Hepatocyte (in vitro differentiated cells): ENCODE measurements around the gene SNAP29. TPM values are rescaled to one million over a fixed set of nuclear protein-coding genes. Genes with fewer than 3 reads are reported as not detected.
A peak's percentile ranks its signal among the peaks of the same experiment; 100 is the strongest.

Source experiments
- DNase-seq: peaks from one replicate; pipeline ENCODE4 v3.0.0-alpha.2; 2016; ENCODE audit warnings: low spot score
- H2AFZ ChIP-seq: fragments of 200-600 bp; sonication (generic); 2 replicates; pipeline ENCODE4 v1.6.0; 2016; ENCODE audit warnings: antibody characterized with exemption, mild to moderate bottlenecking
- H3K27ac ChIP-seq: fragments of 200-600 bp; sonication (generic); 2 replicates; pipeline ENCODE4 v1.5.1; 2016; ENCODE audit warnings: mild to moderate bottlenecking
- H3K27me3 ChIP-seq: fragments of 200-600 bp; sonication (generic); 2 replicates; pipeline ENCODE4 v1.6.1; 2016
- H3K36me3 ChIP-seq: fragments of 200-600 bp; sonication (generic); replicated peaks from 2 replicates; pipeline ENCODE4 v1.5.1; 2016; ENCODE audit warnings: low read depth; ENCODE audit not compliant: insufficient read depth
- H3K4me1 ChIP-seq: fragments of 200-600 bp; sonication (generic); 2 replicates; pipeline ENCODE4 v1.5.1; 2016; ENCODE audit warnings: mild to moderate bottlenecking, moderate library complexity; ENCODE audit not compliant: insufficient read depth
- H3K4me2 ChIP-seq: fragments of 200-600 bp; sonication (generic); 2 replicates; pipeline ENCODE4 v1.6.0; 2016
- H3K4me3 ChIP-seq: fragments of 200-600 bp; sonication (generic); 2 replicates; pipeline ENCODE4 v1.5.1; 2016; ENCODE audit warnings: mild to moderate bottlenecking
- H3K79me2 ChIP-seq: fragments of 200-600 bp; sonication (generic); 2 replicates; pipeline ENCODE4 v1.6.0; 2017; ENCODE audit warnings: mild to moderate bottlenecking
- H3K9me2 ChIP-seq: fragments of 200-600 bp; sonication (generic); replicated peaks from 2 replicates; pipeline ENCODE4 v1.6.0; 2017; ENCODE audit warnings: mild to moderate bottlenecking; ENCODE audit not compliant: insufficient read depth
- H3K9me3 ChIP-seq: fragments of 200-600 bp; sonication (generic); 2 replicates; pipeline ENCODE4 v1.5.1; 2016; ENCODE audit warnings: low read depth, mild to moderate bottlenecking
- H4K20me1 ChIP-seq: fragments of 200-600 bp; sonication (generic); 2 replicates; pipeline ENCODE4 v1.6.0; 2016; ENCODE audit warnings: mild to moderate bottlenecking; ENCODE audit not compliant: insufficient read depth, poor library complexity, severe bottlenecking
- EZH2 ChIP-seq: fragments of 200-600 bp; sonication (generic); IDR thresholded peaks from 2 replicates; pipeline ENCODE4 v1.6.1; 2016; ENCODE audit warnings: antibody characterized with exemption, mild to moderate bottlenecking, borderline replicate concordance
- EZH2phosphoT487 ChIP-seq: fragments of 200-600 bp; sonication (generic); IDR thresholded peaks from one replicate; pipeline ENCODE4 v1.6.1; 2018; ENCODE audit warnings: antibody characterized with exemption, mild to moderate bottlenecking, low read depth, moderate library complexity; ENCODE audit not compliant: unreplicated experiment, severe bottlenecking
- WGBS: methylation state at CpG from one replicate; pipeline ENCODE4 v1.1.6; 2016; ENCODE audit warnings: low lambda C conversion rate; ENCODE audit errors: missing lambda C conversion rate; 5-methylcytosine and 5-hydroxymethylcytosine counted together
- polyA plus RNA-seq: library from polyadenylated mRNA; unstranded; fragments of >200 nt; fragmentation: Nextera tagmentation; extraction: Ambion mirVana; gene quantifications from 2 replicates; pipeline ENCODE4 v1.2.1, GENCODE V29; 2016
- total RNA-seq: library from RNA; depleted of rRNA; stranded (reverse); fragments of >200 nt; gene quantifications from 2 replicates; pipeline ENCODE4 v1.2.3, GENCODE V29; 2014
- TF ChIP-seq, protein P1 (sequence below): fragments of 200-600 bp; sonication (generic); IDR thresholded peaks from 2 replicates; pipeline ENCODE4 v1.5.1; 2016; ENCODE audit warnings: antibody characterized with exemption, mild to moderate bottlenecking; ENCODE audit not compliant: poor library complexity

Gene SNAP29
- total and polyA plus RNA-seq, 2 experiments from 2014 or later: 14.5 to 41.0 TPM

DNA sequence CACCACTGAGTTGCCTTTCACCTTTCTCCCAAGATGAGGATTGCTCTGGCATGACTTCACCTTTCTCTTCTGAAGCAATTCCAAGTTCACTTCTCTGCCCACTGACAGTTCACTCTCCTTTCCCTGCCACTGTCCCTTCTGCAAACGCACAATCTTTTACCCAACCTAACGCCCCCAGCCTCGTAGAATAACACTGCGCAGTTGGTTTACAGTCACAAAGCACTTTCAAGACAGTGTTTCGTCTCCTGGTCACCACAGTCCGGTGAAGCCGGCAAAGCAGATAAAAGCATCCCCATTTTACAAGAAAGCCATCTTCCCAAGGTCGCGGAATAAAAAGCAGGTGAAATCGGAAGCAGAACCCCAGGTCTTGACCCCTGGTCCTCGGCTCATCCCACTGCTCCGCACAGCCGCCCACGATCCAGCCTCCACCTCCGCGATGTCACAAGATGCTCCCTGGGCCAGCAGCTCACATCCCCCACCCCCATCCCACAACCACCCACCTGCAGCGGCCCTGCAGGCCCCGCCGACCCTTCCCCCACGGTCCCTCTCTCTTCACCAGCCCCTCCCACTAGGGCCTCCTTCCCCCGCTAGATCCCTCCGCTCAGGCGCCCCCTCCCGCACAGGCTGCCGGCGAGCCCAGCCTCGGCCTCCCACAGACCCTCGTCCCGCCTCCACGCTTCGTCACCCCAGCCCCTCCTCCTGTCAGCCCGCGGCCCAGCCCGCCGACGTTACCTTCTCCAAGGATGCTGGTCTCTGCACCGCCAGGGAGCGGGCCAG lies 781 bp upstream of the SNAP29 start:
- no peaks in the 10 kb centered on the region for H3K9me3 ChIP-seq
- TF ChIP-seq, protein P1, sequence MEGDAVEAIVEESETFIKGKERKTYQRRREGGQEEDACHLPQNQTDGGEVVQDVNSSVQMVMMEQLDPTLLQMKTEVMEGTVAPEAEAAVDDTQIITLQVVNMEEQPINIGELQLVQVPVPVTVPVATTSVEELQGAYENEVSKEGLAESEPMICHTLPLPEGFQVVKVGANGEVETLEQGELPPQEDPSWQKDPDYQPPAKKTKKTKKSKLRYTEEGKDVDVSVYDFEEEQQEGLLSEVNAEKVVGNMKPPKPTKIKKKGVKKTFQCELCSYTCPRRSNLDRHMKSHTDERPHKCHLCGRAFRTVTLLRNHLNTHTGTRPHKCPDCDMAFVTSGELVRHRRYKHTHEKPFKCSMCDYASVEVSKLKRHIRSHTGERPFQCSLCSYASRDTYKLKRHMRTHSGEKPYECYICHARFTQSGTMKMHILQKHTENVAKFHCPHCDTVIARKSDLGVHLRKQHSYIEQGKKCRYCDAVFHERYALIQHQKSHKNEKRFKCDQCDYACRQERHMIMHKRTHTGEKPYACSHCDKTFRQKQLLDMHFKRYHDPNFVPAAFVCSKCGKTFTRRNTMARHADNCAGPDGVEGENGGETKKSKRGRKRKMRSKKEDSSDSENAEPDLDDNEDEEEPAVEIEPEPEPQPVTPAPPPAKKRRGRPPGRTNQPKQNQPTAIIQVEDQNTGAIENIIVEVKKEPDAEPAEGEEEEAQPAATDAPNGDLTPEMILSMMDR: no peak
- TF ChIP-seq EZH2: no peak
- TF ChIP-seq EZH2phosphoT487: no peak
- peak overlapping the region; percentile 95 for H3K4me2 ChIP-seq
- H3K27me3 ChIP-seq: no peaks in the 10 kb centered on the region
- WGBS: 2% methylated on average over 31 of the region's 38 CpGs
- H4K20me1 ChIP-seq: peaks cover 32% of the 10 kb centered on the region
- peak overlapping the region; percentile 97 for H3K27ac ChIP-seq
- H3K9me2 ChIP-seq: no peaks in the 10 kb centered on the region
- H2AFZ ChIP-seq: peak overlapping the region; percentile 46
- peak; percentile 94 for DNase-seq
- peaks cover 26% of the 10 kb centered on the region for H3K4me1 ChIP-seq
- peaks cover 88% of the 10 kb centered on the region for H3K79me2 ChIP-seq
- peak overlapping the region; percentile 65 for H3K4me3 ChIP-seq
- H3K36me3 ChIP-seq: no peaks in the 10 kb centered on the region

DNA sequence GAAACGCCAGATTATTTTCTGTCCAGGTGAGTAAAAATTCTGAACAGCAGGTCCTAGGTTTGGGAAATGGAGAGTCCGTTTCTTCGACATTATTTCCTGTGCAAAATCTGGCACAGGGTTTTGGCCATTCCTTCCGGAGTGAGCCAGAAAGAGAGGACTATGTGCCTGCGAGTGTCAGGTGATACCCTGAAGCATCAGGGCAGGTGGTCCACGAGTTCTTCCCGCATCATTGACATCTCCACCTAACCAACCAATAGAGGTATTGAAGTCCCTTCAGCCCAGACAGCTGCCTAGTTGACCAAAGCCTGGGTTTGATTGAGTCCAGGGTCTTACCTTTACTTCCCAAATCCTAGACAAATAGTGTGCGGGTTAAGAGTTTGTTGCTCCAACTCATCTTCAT lies 808 bp downstream of the SNAP29 start:
- Histone ChIP-seq H3K4me3 (peak overlapping the region; percentile 78), H3K79me2 (peaks cover 81% of the 10 kb centered on the region), H3K9me2 (no peaks in the 10 kb centered on the region), H3K36me3 (no peaks in the 10 kb centered on the region), H2AFZ (peak overlapping the region; percentile 72), H3K9me3 (no peaks in the 10 kb centered on the region), H3K4me1 (peaks cover 26% of the 10 kb centered on the region), H4K20me1 (peaks cover 18% of the 10 kb centered on the region), H3K27ac (peak overlapping the region; percentile 75), H3K27me3 (no peaks in the 10 kb centered on the region), H3K4me2 (peak overlapping the region; percentile 88)
- TF ChIP-seq EZH2phosphoT487 (no peak), EZH2 (no peak)
- TF ChIP-seq, protein P1: no peak
- 62% methylated on average over 8 of the region's 8 CpGs for WGBS
- no peak for DNase-seq

DNA sequence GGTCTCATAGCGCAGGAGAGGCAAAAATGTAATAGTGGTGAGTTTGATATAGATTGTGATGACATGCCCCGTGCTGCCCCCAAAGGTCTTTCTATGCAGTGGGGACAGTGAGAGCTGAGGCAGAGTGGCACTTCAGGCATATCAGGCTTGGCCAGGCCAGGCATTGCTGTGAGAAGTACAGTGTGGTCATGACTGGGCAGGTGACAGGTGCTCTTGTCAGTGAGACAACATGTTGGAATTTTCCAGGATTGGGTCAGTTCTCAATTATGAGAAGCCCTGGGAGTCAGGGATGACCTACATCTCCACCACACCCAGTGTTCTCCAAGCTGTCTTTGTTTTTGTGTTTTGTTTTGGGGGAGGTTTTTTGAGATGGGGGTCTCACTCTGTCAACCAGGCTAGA lies 3.7 kb downstream of the SNAP29 start:
- H3K27me3 ChIP-seq: no peaks in the 10 kb centered on the region
- no peaks in the 10 kb centered on the region for H3K36me3 ChIP-seq
- no peaks in the 10 kb centered on the region for H3K9me2 ChIP-seq
- no peak overlapping the region for H3K4me3 ChIP-seq
- 91% methylated on average over 2 of the region's 2 CpGs for WGBS
- H2AFZ ChIP-seq: no peak overlapping the region
- TF ChIP-seq EZH2phosphoT487 (no peak), EZH2 (no peak)
- TF ChIP-seq, protein P1: no peak
- H3K9me3 ChIP-seq: no peaks in the 10 kb centered on the region
- H4K20me1 ChIP-seq: peaks cover 5% of the 10 kb centered on the region
- H3K27ac ChIP-seq: no peak overlapping the region
- no peak overlapping the region for H3K4me2 ChIP-seq
- no peak for DNase-seq
- peaks cover 26% of the 10 kb centered on the region for H3K4me1 ChIP-seq
- peaks cover 66% of the 10 kb centered on the region for H3K79me2 ChIP-seq
